Measurements from ENCODE around the gene ETV3. TPM values are rescaled to one million over a fixed set of nuclear protein-coding genes. Genes with fewer than 3 reads are reported as not detected.

ETV3 gene
- total RNA-seq, 4 donors from 2014 or later = 4.4 to 30.1 (median 19.6) TPM

DNA sequence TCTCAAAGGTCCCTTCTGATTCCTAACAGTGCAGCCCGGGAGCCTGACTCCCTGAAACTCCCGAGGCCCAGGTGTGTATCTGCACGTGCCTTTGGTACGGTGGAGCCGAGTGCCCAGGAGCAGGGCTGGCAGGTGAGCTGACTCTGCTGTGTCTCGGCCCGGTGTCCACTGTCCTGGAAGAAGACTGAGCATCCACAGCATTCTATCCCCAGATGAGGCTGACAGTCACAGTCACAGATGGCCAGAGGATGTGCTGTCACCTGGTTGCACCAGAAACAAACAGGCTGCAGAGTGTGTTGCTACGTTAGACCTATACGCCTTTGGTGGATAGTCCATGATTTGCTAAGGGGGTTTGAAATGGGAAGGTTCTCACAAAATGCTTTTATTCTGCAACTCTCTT lies 48.4 kb downstream of the ETV3 start:
- no peak overlapping the region for H3K4me3 ChIP-seq
- H3K4me1 ChIP-seq = no peaks in the 10 kb centered on the region
- H3K36me3 ChIP-seq = no peaks in the 10 kb centered on the region
- no peaks in the 10 kb centered on the region for H3K9me3 ChIP-seq
- TF ChIP-seq, protein P1, sequence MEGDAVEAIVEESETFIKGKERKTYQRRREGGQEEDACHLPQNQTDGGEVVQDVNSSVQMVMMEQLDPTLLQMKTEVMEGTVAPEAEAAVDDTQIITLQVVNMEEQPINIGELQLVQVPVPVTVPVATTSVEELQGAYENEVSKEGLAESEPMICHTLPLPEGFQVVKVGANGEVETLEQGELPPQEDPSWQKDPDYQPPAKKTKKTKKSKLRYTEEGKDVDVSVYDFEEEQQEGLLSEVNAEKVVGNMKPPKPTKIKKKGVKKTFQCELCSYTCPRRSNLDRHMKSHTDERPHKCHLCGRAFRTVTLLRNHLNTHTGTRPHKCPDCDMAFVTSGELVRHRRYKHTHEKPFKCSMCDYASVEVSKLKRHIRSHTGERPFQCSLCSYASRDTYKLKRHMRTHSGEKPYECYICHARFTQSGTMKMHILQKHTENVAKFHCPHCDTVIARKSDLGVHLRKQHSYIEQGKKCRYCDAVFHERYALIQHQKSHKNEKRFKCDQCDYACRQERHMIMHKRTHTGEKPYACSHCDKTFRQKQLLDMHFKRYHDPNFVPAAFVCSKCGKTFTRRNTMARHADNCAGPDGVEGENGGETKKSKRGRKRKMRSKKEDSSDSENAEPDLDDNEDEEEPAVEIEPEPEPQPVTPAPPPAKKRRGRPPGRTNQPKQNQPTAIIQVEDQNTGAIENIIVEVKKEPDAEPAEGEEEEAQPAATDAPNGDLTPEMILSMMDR (IDR thresholded peaks at IDR 0.05) = no peak
- no peak for TF ChIP-seq POLR2A (IDR thresholded peaks at IDR 0.05)
- no peak overlapping the region for H3K27ac ChIP-seq
- intact Hi-C loops (cut with DNase I; ENCODE audit: low total_unique reads) = loop anchor here (2.0 kb wide), 1 partner anchor 65 kb away; no protein-coding TSS in a partner anchor
- no peaks in the 10 kb centered on the region for H3K27me3 ChIP-seq
- DNase-seq = no peak

DNA sequence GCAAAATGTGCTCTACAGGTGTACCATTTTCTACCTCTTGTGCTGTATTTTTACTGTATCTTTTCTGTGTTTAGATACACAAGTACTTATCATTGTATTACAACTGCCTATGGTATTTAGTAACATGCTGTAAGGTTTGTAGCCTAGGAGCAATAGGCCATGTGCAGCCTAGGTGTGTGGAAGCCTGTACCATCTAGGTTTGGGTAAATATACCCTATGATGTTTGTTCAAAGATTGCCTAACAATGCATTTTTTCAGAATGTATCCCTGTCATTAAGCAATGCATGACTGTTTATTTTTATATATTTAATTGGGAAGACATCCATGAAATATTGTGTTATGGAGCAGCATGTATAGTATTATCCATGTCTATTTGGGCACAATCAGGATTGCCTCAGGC lies 49.6 kb downstream of the ETV3 start:
- no peak overlapping the region for H3K4me3 ChIP-seq
- H3K4me1 ChIP-seq = no peaks in the 10 kb centered on the region
- H3K27me3 ChIP-seq = no peaks in the 10 kb centered on the region
- intact Hi-C loops (cut with DNase I; ENCODE audit: low total_unique reads) = no loop called here
- no peak for DNase-seq
- no peak for TF ChIP-seq POLR2A (IDR thresholded peaks at IDR 0.05)
- TF ChIP-seq, protein P1 (IDR thresholded peaks at IDR 0.05) = no peak
- H3K9me3 ChIP-seq = no peaks in the 10 kb centered on the region
- no peaks in the 10 kb centered on the region for H3K36me3 ChIP-seq
- H3K27ac ChIP-seq = no peak overlapping the region

DNA sequence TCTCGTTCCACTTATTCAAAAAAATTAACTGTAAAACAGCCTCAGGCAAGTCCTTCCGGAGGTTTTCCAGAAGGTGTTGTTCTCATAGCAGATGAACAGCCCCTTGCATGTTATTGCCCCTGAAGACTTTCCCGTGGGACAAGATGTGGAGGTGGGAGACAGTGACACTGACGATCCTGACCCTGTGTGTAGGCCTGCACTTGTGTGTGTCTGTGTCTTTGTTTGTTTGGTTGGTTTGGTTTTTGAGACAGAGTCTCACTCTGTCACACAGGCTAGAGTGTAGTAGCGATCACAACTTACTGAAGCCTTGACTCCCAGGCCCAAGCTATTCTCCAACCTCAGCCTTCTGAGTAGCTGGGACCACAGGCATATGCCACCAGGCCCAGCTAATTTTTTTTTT lies 51.2 kb downstream of the ETV3 start:
- H3K27me3 ChIP-seq = no peaks in the 10 kb centered on the region
- no peaks in the 10 kb centered on the region for H3K36me3 ChIP-seq
- no peak overlapping the region for H3K4me3 ChIP-seq
- intact Hi-C loops (cut with DNase I; ENCODE audit: low total_unique reads) = no loop called here
- no peak overlapping the region for H3K27ac ChIP-seq
- H3K9me3 ChIP-seq = no peaks in the 10 kb centered on the region
- TF ChIP-seq, protein P1 (IDR thresholded peaks at IDR 0.05) = no peak
- TF ChIP-seq POLR2A (IDR thresholded peaks at IDR 0.05) = no peak
- DNase-seq = no peak
- no peaks in the 10 kb centered on the region for H3K4me1 ChIP-seq

GRCh38 chr1:157086299-157086698 lies 51.9 kb downstream of the ETV3 start:
- Histone ChIP-seq H3K27ac (no peak overlapping the region), H3K4me1 (no peaks in the 10 kb centered on the region), H3K4me3 (no peak overlapping the region), H3K36me3 (no peaks in the 10 kb centered on the region), H3K9me3 (no peaks in the 10 kb centered on the region), H3K27me3 (no peaks in the 10 kb centered on the region)
- intact Hi-C loops (cut with DNase I; ENCODE audit: low total_unique reads) = no loop called here
- TF ChIP-seq, protein P1 (IDR thresholded peaks at IDR 0.05) = no peak
- TF ChIP-seq POLR2A (IDR thresholded peaks at IDR 0.05) = no peak
- DNase-seq = no peak

- H3K27me3 ChIP-seq = no peaks in the 10 kb centered on the region
- H3K9me3 ChIP-seq = no peaks in the 10 kb centered on the region
- no peaks in the 10 kb centered on the region for H3K36me3 ChIP-seq
- DNase-seq = no peak
- no peaks in the 10 kb centered on the region for H3K4me1 ChIP-seq
- no peak overlapping the region for H3K4me3 ChIP-seq
- TF ChIP-seq, protein P1 (IDR thresholded peaks at IDR 0.05) = no peak
- no peak for TF ChIP-seq POLR2A (IDR thresholded peaks at IDR 0.05)
- intact Hi-C loops (cut with DNase I; ENCODE audit: low total_unique reads) = no loop called here
- no peak overlapping the region for H3K27ac ChIP-seq
These were observed 52.8 kb downstream of the ETV3 start for GRCh38 chr1:157085421-157085820.

Measured in uterus (tissue), 4 donors.